Stimulated activated CD8-positive, alpha-beta memory T cell treated with anti-CD3 and anti-CD28 coated beads, Interleukin-12 subunit alpha, Interleukin-12 subunit beta, amount 100 ng/mL, for 24 hours (primary cell): ENCODE results near the gene RAB3D.

Source experiments
- DNase-seq: peaks from one replicate; pipeline ENCODE4 v3.0.0-alpha.2; 2020; ENCODE audit errors: extremely low read depth

The RAB3D gene

DNA sequence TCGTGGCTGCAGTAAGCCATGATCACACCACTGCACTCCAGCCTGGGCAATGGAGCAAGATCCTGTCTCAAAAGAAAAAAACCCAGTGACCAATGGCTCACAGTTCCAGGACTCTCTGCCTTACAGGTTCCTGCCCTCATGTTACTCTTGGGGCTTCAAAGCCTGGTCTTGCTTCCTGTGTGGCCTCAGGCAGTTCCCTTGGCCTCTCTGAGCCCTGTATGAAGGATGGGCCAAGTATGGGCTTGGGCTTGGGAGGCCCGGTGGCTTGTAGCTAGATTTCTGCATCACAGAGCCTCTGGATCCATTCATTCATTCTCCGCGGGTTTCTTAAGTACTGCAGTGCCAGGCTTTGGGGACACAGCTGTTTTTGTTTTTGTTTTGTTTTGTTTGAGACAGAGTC, 44.3 kb downstream of the RAB3D start:
- DNase-seq, result no peak

DNA sequence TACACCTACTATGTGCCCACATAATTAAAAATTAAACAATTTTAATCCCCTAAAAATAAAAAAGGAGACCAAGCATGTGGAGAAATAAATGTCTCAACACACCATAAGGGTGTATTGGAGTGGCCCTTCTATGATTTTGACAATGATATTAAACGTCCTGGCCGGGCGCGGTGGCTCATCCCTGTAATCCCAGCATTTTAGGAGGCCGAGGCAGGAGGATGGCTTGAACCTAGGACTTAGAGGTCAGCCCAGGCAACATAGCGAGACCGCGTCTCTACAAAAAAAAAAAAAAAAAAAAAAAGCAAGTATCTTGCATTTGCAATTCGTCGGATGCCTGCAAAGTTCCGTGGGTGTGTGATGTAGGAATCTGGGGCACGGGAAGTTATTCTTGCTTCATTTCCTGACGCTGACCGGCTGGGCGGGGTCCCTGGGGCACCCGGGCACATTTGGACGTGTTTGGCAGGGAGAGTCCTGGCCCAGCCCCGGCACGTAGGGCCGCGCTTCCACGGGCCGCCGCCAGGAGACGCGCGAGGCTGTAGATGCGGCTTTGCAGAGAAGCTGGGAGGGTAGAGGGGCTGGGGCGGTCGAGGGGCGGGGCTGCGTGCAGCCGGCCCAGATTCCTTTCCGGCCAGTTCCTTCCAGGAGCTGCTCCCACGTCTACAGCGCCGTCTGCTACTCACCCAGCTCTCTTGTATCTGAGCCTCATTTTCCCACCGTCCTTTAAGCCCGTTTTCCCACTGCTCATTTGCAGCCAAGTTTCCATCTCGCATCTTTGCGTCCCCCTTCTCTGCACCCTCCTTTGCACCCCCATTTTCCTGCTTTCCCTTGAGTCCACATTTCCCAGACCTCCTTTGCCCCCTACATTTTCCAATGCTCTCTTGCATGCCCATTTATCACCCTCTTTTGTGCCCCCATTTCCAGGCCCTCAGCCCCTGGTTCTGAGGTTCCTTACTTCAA, 45.7 kb downstream of the RAB3D start:
- DNase-seq, result peak; percentile 52

DNA sequence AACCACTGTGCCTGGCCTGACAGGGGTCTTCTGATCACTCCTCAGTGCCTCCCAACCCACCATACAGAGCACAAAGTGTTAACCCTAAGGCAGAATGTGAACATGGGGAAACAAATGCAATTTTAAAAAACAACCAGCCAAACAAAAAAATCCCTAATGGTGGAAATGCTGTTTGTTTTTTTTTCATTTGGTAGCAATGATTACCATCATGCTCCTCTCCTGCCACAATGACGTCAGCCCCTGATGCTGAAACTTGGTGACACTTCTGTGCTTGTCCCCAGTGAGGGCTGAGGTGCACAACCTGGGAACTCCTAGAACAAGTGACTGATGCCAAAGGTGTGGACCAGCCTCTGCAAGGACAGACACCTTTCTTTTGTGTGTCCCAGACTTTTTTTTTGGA, 47.5 kb downstream of the RAB3D start:
- no peak for DNase-seq

DNA sequence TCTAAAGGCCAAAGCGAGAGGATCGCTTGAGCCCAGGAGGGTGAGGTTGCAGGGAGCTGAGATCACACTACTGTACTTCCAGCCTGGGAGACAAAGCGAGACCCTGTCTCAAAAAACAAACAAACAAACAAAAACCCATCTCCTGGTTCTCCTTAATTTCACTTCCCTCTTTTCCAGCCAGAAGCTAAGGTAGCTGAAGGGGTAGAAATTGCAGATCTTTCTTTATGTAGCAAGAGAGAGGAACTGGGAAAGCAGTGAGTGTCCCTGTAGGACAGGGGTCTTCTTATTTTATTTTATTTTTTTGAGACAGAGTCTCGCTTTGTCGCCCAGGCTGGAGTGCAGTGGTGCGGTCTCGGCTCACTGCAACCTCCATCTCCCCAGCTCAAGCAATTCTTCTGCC, 48.0 kb downstream of the RAB3D start:
- DNase-seq, result no peak

DNA sequence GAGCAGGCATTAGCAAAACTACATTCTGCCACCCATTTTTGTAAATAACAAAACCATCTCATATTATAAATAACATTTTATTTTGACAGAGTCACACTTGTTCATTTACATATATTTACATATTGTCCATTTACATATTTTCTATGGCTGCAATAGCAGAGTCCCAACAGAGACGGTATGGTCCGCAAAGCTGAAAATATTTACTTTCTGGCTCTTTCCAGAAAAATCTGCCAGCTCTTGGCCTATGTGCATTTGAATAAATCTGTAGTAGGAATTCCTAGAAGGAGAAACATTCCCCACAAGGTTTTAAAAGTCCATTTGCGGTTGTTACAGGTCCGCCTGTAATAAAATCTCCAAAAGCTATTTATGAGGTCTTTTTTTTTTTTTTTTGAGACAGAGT, 49.2 kb downstream of the RAB3D start:
- DNase-seq, result no peak

DNA sequence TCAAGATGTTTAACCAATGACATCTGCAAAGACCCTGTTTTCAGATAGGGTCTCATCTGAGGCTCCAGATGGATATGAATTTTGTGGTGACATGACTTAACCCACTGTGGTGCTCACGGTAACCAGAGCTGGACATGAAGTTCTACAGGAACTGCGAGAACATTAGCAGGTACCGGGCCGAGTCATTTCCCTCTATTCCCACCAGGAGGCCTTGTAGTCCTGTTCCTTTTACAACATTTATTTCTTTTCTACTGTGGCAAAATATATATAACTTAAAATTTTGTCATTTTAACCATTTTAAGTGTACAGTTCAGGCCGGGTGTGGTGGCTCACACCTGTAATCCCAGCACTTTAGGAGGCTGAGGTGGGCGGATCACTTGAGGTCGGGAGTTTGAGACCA, 51.1 kb downstream of the RAB3D start:
- DNase-seq, result no peak

DNA sequence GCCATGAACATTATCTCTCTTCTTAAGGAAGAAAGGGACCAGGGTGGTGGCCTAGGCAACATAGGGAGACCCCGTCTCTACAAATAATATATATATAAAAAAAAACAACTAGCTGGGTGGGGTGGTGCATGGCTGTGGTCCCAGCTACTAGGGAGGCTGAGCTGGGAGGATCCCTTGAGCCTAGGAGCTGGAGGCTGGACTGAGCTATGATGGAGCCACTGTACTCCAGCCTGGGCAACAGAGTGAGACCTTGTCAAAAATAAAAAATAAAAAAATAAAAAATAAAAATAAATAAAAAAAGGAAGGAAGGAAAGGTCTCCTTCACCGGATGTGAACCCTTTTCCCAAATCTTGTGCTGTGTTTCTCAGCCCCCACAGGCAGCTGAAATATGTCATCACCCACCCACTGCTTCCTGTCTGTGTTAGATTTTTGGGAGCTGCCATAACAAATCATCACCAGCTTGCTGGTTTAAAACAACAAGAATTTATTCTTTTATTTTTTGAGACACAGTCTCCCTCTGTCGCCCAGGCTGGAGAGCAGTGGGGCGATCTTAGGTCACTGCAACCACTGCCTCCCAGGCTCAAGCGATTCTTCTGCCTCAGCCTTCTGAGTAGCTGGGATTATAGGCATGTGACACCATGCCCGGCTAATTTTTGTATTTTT, 53.0 kb downstream of the RAB3D start:
- DNase-seq, result no peak

DNA sequence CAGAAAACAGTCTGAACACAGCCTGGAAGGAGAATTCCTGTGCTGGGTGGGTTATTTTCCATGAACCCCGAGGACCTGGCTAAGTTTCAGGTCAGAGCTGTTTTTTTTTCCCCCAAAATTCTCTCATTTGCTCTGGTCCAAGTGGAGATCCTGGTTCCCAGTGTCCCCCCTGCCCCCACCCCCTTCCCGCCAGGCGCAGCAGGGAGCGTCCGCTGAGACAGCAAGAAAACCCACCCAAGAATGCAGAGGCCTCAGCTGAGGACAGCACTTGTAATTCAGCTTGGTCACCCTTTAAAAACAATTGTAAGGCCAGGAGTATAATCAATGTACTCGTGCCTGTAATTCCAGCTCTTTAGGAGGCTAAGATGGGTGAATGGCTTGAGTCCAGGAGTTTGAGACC, 54.9 kb downstream of the RAB3D start:
- no peak for DNase-seq

DNA sequence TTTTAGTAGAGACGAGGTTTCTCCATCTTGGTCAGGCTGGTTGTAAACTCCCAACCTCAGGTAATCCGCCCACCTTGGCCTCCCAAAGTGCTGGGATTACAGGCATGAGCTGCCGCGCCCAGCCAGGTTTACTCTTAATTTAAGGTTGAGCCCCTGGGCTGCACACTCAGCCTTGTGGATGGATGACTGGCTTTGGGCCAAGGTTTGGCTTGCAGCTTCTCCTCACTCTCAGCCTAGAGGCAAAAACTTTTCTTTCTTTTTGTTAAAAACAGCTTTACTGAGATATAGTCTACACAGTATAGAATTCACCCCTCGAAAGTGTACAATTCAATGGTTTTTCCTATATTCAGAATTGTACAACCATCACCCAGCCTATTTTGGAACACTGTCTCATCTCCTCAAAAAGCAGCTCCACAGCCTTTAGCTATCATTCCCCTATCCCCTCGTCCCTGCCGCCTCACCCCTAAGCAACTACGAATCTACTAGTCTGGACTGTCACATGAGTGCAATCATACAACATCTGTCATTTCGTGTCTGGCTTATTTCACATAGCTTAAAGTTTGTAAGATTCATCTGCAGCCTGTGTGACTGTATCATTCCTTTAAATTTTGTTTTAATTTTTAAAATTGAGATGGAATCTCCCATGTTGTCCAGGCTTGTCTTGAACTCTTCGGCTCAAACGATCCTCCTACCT, 58.0 kb downstream of the RAB3D start:
- DNase-seq, result no peak

DNA sequence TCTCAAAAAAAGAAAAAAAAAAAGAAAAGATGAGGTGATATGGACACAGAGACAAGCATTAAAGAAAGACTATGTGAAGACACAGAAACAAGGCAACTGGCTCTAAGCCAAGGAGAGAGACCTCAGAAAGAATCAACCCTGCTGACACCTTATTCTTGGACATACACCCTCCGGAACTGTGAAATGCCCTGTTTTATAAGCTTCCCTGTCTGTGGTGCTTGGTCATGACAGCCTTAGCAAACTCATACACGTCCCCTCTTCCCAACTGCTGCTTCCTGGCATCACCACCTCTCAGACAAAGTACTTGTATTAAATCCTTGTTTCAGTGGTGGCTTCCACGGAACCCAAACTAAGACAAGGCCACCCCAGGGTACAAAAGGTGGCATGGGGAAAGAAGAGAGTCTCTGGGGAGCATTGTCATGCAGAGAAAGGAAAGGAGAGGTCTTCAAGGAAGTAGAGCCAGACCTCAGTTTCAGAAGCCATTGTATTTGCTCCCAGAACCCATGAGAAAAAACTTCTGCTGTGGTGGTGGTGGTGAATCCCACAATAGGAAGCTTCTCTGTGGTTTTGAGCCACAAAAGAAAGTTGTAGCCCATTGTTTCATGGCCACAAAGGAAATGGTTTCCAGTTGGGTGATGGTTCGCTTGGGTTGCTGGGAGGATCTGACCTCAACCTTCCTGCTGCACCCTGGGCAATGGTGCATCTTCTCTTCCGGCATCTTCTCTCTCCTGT, 59.8 kb downstream of the RAB3D start:
- DNase-seq, result no peak

DNA sequence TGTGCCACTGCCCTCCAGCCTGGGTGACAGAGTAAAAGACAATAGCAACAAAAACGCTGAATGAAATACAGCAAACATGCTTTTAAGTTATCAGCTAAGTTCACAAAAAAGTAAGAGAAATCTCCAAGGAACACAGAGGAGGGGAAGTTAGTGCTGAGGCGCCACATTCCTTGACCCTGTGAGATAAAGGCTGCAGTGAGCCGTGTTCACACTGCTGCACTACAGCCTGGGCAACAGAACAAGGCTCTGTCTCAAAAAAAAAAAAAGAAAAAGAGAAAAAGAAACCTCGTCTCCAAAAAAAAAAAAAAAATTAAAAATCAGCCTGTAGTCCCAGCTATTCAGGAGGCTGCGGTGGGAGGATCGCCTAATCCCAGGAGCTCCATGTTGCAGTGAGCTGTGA, 60.8 kb downstream of the RAB3D start:
- no peak for DNase-seq

DNA sequence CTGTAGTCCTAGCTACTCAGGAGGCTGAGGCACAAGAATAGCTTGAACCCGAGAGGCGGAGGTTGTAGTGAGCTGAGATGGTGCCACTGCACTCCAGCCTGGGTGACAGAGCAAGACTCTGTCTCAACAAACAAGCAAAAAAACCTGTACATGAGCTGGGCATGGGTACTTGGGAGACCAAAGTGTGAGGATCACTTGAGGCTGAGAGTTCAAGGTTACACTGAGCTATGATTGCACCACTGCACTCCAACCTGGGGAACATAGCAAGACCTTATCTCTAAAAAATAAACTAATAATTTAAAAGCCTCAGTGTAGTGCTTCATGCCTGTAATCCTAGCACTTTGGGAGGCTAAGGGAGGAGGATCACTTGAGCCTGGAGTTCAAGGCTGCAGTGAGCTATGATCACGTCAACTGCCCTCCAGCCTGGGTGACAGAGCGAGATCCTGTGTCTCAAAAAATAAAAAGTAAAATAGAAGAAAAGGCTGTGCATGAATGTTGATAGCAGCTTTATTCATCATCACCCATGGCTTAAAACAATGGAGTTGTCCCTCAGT, 64.8 kb downstream of the RAB3D start:
- no peak for DNase-seq

DNA sequence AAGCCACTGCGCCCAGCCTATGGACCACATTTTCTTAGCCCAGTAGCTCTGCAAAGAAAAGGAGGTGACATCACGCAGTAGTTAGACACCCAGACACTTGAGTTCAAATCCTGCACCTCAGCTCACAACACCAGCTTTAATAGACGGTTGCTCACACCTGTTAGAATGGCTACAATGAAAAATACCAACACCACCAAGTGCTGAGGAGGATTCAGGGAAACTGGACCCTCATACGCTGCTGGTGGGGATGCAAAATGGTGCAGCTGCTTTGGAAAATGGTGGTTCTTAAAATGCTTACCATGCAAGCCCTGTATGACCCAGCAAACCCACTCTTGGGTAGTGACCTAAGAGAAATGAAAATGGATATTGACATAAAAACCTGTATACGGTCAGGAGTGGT, 65.5 kb downstream of the RAB3D start:
- no peak for DNase-seq

DNA sequence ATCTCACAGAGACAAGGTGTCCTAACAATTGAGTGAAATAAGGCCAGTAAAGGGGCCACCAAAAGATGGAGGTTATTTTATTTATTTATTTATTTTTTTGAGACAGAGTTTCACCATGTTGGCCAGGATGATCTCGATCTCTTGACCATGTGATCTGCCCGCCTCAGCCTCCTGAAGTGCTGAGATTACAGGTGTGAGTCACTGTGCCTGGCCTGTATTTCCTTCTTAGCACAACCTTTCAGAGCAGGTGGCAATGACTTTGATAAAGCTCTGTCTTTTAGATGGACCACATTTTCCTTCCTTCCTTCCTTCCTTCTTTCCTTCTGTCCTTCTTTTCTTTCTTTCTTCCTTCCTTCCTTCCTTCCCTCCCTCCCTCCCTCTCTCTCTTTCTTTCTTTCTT, 66.2 kb downstream of the RAB3D start:
- no peak for DNase-seq
